Stimulated activated CD4-positive, alpha-beta T cell treated with anti-CD3 and anti-CD28 coated beads, Interleukin-1b, Interleukin-23, amount 100 ng/mL, for 1 hour (primary cell): Measurements from ENCODE around the gene RIMBP2.

Experiments
- DNase-seq, 2 donors: peaks; one replicate each; pipeline ENCODE4 v3.0.0-alpha.2; 2020; ENCODE audit warnings: low read depth in 2 of 2

RIMBP2 gene

GRCh38 chr12:130628304-130628703, 87.8 kb downstream of the RIMBP2 start:
- no peak for DNase-seq

- no peak for DNase-seq
These were observed 88.9 kb downstream of the RIMBP2 start for GRCh38 chr12:130627175-130627574.

GRCh38 chr12:130626601-130627000, 89.5 kb downstream of the RIMBP2 start:
- no peak for DNase-seq

- DNase-seq = no peak
These were observed 90.9 kb downstream of the RIMBP2 start for GRCh38 chr12:130625201-130625600.

- no peak for DNase-seq
These were observed 93.3 kb downstream of the RIMBP2 start for GRCh38 chr12:130622803-130623202.

GRCh38 chr12:130621696-130622298, 94.3 kb downstream of the RIMBP2 start:
- DNase-seq = no peak

GRCh38 chr12:130620756-130621155, 95.3 kb downstream of the RIMBP2 start:
- no peak for DNase-seq

- DNase-seq = no peak
These were observed 95.8 kb downstream of the RIMBP2 start for GRCh38 chr12:130620281-130620680.

- no peak for DNase-seq
These were observed 96.6 kb downstream of the RIMBP2 start for GRCh38 chr12:130619385-130620001.

GRCh38 chr12:130617219-130617618, 98.9 kb downstream of the RIMBP2 start:
- DNase-seq = no peak

GRCh38 chr12:130615861-130616345, 100.2 kb downstream of the RIMBP2 start:
- no peak for DNase-seq

GRCh38 chr12:130614530-130614905, 101.6 kb downstream of the RIMBP2 start:
- no peak for DNase-seq

GRCh38 chr12:130613831-130614529, 102.1 kb downstream of the RIMBP2 start:
- DNase-seq = no peak

- no peak for DNase-seq
These were observed 103.0 kb downstream of the RIMBP2 start for GRCh38 chr12:130613131-130613530.

GRCh38 chr12:130611026-130611905, 104.8 kb downstream of the RIMBP2 start:
- no peak for DNase-seq

- no peak for DNase-seq
These were observed 106.1 kb downstream of the RIMBP2 start for GRCh38 chr12:130609966-130610365.

- DNase-seq = no peak
These were observed 107.3 kb downstream of the RIMBP2 start for GRCh38 chr12:130608831-130609230.

- no peak for DNase-seq
These were observed 108.0 kb downstream of the RIMBP2 start for GRCh38 chr12:130608132-130608531.

- no peak for DNase-seq
These were observed 109.9 kb downstream of the RIMBP2 start for GRCh38 chr12:130606231-130606630.

- no peak for DNase-seq
These were observed 112.6 kb downstream of the RIMBP2 start for GRCh38 chr12:130603396-130603965.

GRCh38 chr12:130602251-130602650, 113.8 kb downstream of the RIMBP2 start:
- no peak for DNase-seq

- no peak for DNase-seq
These were observed 114.8 kb downstream of the RIMBP2 start for GRCh38 chr12:130601327-130601726.
